IMR-90 (cell line): Measurements from ENCODE around the gene RNPEPL1. TPM values are rescaled to one million over a fixed set of nuclear protein-coding genes. Genes with fewer than 3 reads are reported as not detected.

ENCODE experiments used
- ATAC-seq: fragments of 200-7000 bp; cut with Tn5 transposase; 2 replicates; pipeline ENCODE4 v1.9.1; 2020; ENCODE audit warnings: low read depth, mild to moderate bottlenecking, moderate library complexity
- BruUV-seq: library from RNA; stranded (reverse); fragments of 400-500 nt; replicated peaks from 2 replicates; lab custom pipeline; 2021; lab: Mats Ljungman, UMichigan
- CTCF ChIA-PET: fragments of 300-600 bp; formaldehyde crosslinking; extraction: SDS; loops from one replicate; lab custom pipeline; 2021; ENCODE audit warnings: antibody characterized with exemption; lab: Yijun Ruan, JAX
- POLR2A ChIA-PET: fragments of 300-600 bp; sonication (Branson Sonifier 250); formaldehyde crosslinking; loops from one replicate; lab custom pipeline; 2022; ENCODE audit warnings: antibody characterized with exemption; ENCODE audit not compliant: unreplicated experiment; lab: Charles Lee
- DNase-seq: peaks from one replicate; pipeline ENCODE4 v3.0.0; 2013
- H2AFZ ChIP-seq: replicated peaks from 2 replicates; pipeline ENCODE3; 2013; ENCODE audit warnings: low read length, mild to moderate bottlenecking; ENCODE audit not compliant: poor library complexity
- H2AK5ac ChIP-seq: 2 replicates; pipeline ENCODE4 v1.6.1; 2013; ENCODE audit warnings: low read depth, low read length, inconsistent platforms
- H2AK9ac ChIP-seq: replicated peaks from 2 replicates; pipeline ENCODE3; 2013; ENCODE audit warnings: mild to moderate bottlenecking, low read depth, low read length, moderate library complexity; ENCODE audit not compliant: poor library complexity
- H2BK120ac ChIP-seq: 2 replicates; pipeline ENCODE4 v1.6.1; 2013; ENCODE audit warnings: low read depth, low read length, inconsistent platforms
- H2BK15ac ChIP-seq: 3 replicates; pipeline ENCODE4 v1.6.1; 2013; ENCODE audit warnings: low read depth, low read length, inconsistent platforms
- H2BK20ac ChIP-seq: 2 replicates; pipeline ENCODE4 v1.6.1; 2013; ENCODE audit warnings: low read depth, mild to moderate bottlenecking, inconsistent platforms, low read length, moderate library complexity
- H2BK5ac ChIP-seq: 2 replicates; pipeline ENCODE4 v1.6.1; 2013; ENCODE audit warnings: mild to moderate bottlenecking, low read depth, low read length, inconsistent platforms; ENCODE audit not compliant: poor library complexity, severe bottlenecking
- H3K14ac ChIP-seq: replicated peaks from 2 replicates; pipeline ENCODE4 v1.6.1; 2013; ENCODE audit warnings: low read depth, low read length, inconsistent platforms
- H3K18ac ChIP-seq: 2 replicates; pipeline ENCODE4 v1.6.1; 2013; ENCODE audit warnings: low read depth, low read length, control low read depth
- H3K23ac ChIP-seq: 2 replicates; pipeline ENCODE4 v1.6.1; 2013; ENCODE audit warnings: low read depth, low read length, inconsistent platforms
- H3K27ac ChIP-seq: 2 replicates; pipeline ENCODE4 v1.5.1; 2013; ENCODE audit warnings: mild to moderate bottlenecking, control low read depth, low read length; ENCODE audit not compliant: insufficient read depth
- H3K27me3 ChIP-seq: 2 replicates; pipeline ENCODE4 v1.6.1; 2013; ENCODE audit warnings: low read length; ENCODE audit not compliant: control insufficient read depth, insufficient read depth
- H3K36me3 ChIP-seq: 2 replicates; pipeline ENCODE4 v1.6.1; 2013; ENCODE audit warnings: low read length, mixed read lengths; ENCODE audit not compliant: control insufficient read depth, insufficient read depth
- H3K4ac ChIP-seq: 2 replicates; pipeline ENCODE4 v1.6.1; 2013; ENCODE audit warnings: low read depth, low read length, inconsistent platforms
- H3K4me1 ChIP-seq: 2 replicates; pipeline ENCODE4 v1.6.1; 2013; ENCODE audit warnings: low read length, mixed read lengths; ENCODE audit not compliant: control insufficient read depth, insufficient read depth
- H3K4me2 ChIP-seq: 2 replicates; pipeline ENCODE4 v1.6.1; 2013; ENCODE audit warnings: low read depth, mild to moderate bottlenecking, control low read depth, low read length, moderate library complexity
- H3K4me3 ChIP-seq: 2 replicates; pipeline ENCODE4 v1.5.1; 2013; ENCODE audit warnings: low read depth, mild to moderate bottlenecking, control low read depth, low read length, moderate library complexity; ENCODE audit not compliant: insufficient read depth
- H3K56ac ChIP-seq: 2 replicates; pipeline ENCODE4 v1.6.1; 2013; ENCODE audit warnings: low read length, inconsistent platforms; ENCODE audit not compliant: insufficient read depth; ENCODE audit errors: extremely low read depth
- H3K79me1 ChIP-seq, 2 experiments: 2 replicates each; pipeline ENCODE4 v1.6.1; 2013; ENCODE audit warnings: low read length in 2 of 2, inconsistent platforms in 1 of 2, low read depth in 1 of 2
- H3K9ac ChIP-seq: 2 replicates; pipeline ENCODE4 v1.6.1; 2013; ENCODE audit warnings: low read depth, low read length, control low read depth
- H3K9me1 ChIP-seq: 2 replicates; pipeline ENCODE4 v1.6.1; 2013; ENCODE audit warnings: low read length, inconsistent platforms; ENCODE audit not compliant: insufficient read depth
- H3K9me3 ChIP-seq: 2 replicates; pipeline ENCODE4 v1.6.1; 2013; ENCODE audit warnings: low read length; ENCODE audit not compliant: control insufficient read depth, insufficient read depth
- H4K20me1 ChIP-seq: 2 replicates; pipeline ENCODE4 v1.6.1; 2013; ENCODE audit warnings: low read length, inconsistent platforms; ENCODE audit not compliant: insufficient read depth
- H4K5ac ChIP-seq: 2 replicates; pipeline ENCODE4 v1.6.1; 2013; ENCODE audit warnings: mild to moderate bottlenecking, low read depth, low read length, control low read depth
- H4K8ac ChIP-seq, 2 experiments: 2 replicates each; pipeline ENCODE4 v1.6.1; 2013; ENCODE audit warnings: low read depth in 2 of 2, low read length in 2 of 2, control low read depth in 1 of 2, inconsistent platforms in 1 of 2
- H4K91ac ChIP-seq: 2 replicates; pipeline ENCODE4 v1.6.1; 2013; ENCODE audit warnings: low read depth, low read length, inconsistent platforms; ENCODE audit not compliant: insufficient read depth
- BHLHE40 ChIP-seq: fragments of 150-350 bp; IDR thresholded peaks from 2 replicates; pipeline ENCODE4 v1.6.1; 2016; ENCODE audit warnings: mild to moderate bottlenecking, low read depth, low read length
- CEBPB ChIP-seq: IDR thresholded peaks from 2 replicates; pipeline ENCODE4 v1.6.1; 2012; ENCODE audit warnings: low read depth, low read length, improper control_type of control experiment
- CHD1 ChIP-seq: IDR thresholded peaks from 2 replicates; pipeline ENCODE4 v1.6.1; 2012; ENCODE audit warnings: low read depth, low read length, improper control_type of control experiment
- FOS ChIP-seq: fragments of 150-350 bp; IDR thresholded peaks from 2 replicates; pipeline ENCODE4 v1.6.1; 2016; ENCODE audit warnings: low read depth, low read length
- MAZ ChIP-seq: IDR thresholded peaks from 2 replicates; pipeline ENCODE4 v1.6.1; 2012; ENCODE audit warnings: low read depth, mild to moderate bottlenecking, low read length, improper control_type of control experiment, moderate library complexity, borderline replicate concordance
- MXI1 ChIP-seq: IDR thresholded peaks from 2 replicates; pipeline ENCODE4 v1.6.1; 2012; ENCODE audit warnings: low read depth, mild to moderate bottlenecking, low read length, moderate library complexity, borderline replicate concordance
- NFE2L2 ChIP-seq: fragments of 150-350 bp; IDR thresholded peaks from 2 replicates; pipeline ENCODE4 v1.6.1; 2016; ENCODE audit warnings: low read depth, mild to moderate bottlenecking, low read length
- RAD21 ChIP-seq: IDR thresholded peaks from 2 replicates; pipeline ENCODE4 v1.6.1; 2012; ENCODE audit warnings: low read length, improper control_type of control experiment
- RCOR1 ChIP-seq: IDR thresholded peaks from 2 replicates; pipeline ENCODE4 v1.6.1; 2012; ENCODE audit warnings: mild to moderate bottlenecking, low read length, improper control_type of control experiment; ENCODE audit not compliant: insufficient replicate concordance
- RFX5 ChIP-seq: IDR thresholded peaks from 2 replicates; pipeline ENCODE4 v1.8.0; 2012; ENCODE audit warnings: low read depth, mild to moderate bottlenecking, low read length, moderate library complexity
- WGBS, 2 experiments: methylation state at CpG; one replicate each; pipeline versions ENCODE4 v1.1.5 to v1.1.7; 2013; ENCODE audit warnings: missing lambda C conversion rate in 2 of 2; ENCODE audit not compliant: insufficient read length in 1 of 2; ENCODE audit errors: extremely low coverage in 2 of 2; 5-methylcytosine and 5-hydroxymethylcytosine counted together
- dilution Hi-C: fragments of 300-500 bp; cut with HindIII; formaldehyde crosslinking; loops from one replicate; pipeline ENCODE4 v1.14.3; 2018; ENCODE audit warnings: low sequenced_read_pairs; ENCODE audit not compliant: unreplicated experiment
- in situ Hi-C: fragments of 300-500 bp; cut with MboI; formaldehyde crosslinking; loops from 3 replicates; pipeline ENCODE4 v1.14.3; 2019; ENCODE audit warnings: low sequenced_read_pairs, inconsistent platforms, mixed read lengths
- intact Hi-C: fragments of 100-400 bp; cut with micrococcal nuclease; formaldehyde crosslinking; loops from 2 replicates; pipeline ENCODE4 v1.10.0; 2022
- polyA plus RNA-seq, 3 experiments: library from polyadenylated mRNA; depleted of rRNA; stranded (reverse); fragments of >200 nt; gene quantifications; 2 replicates each; pipeline ENCODE4 v1.2.3, GENCODE V29; 2012; ENCODE audit warnings: low replicate concordance in 1 of 3
- total RNA-seq: library from RNA; depleted of rRNA; stranded (reverse); fragments of >200 nt; gene quantifications from 2 replicates; pipeline ENCODE4 v1.2.3, GENCODE V29; 2012
- TF ChIP-seq, protein P1 (sequence below): fragments of 150-350 bp; IDR thresholded peaks from 2 replicates; pipeline ENCODE4 v1.6.1; 2017; ENCODE audit warnings: mild to moderate bottlenecking, antibody characterized with exemption, low read length, low read depth
- TF ChIP-seq, protein P2 (sequence below): fragments of 150-350 bp; IDR thresholded peaks from 2 replicates; pipeline ENCODE4 v1.6.1; 2016; ENCODE audit warnings: low read depth, mild to moderate bottlenecking, low read length, moderate library complexity, borderline replicate concordance
- TF ChIP-seq, protein P3 (sequence below): conservative IDR thresholded peaks from 2 replicates; pipeline ENCODE4 v1.5.1; 2012; ENCODE audit warnings: mild to moderate bottlenecking, low read depth, low read length, improper control_type of control experiment

Gene RNPEPL1
- total and polyA plus RNA-seq, 2 of the 4 experiments (the other 2 are of a cell fraction): 3.8 to 18.7 TPM

DNA sequence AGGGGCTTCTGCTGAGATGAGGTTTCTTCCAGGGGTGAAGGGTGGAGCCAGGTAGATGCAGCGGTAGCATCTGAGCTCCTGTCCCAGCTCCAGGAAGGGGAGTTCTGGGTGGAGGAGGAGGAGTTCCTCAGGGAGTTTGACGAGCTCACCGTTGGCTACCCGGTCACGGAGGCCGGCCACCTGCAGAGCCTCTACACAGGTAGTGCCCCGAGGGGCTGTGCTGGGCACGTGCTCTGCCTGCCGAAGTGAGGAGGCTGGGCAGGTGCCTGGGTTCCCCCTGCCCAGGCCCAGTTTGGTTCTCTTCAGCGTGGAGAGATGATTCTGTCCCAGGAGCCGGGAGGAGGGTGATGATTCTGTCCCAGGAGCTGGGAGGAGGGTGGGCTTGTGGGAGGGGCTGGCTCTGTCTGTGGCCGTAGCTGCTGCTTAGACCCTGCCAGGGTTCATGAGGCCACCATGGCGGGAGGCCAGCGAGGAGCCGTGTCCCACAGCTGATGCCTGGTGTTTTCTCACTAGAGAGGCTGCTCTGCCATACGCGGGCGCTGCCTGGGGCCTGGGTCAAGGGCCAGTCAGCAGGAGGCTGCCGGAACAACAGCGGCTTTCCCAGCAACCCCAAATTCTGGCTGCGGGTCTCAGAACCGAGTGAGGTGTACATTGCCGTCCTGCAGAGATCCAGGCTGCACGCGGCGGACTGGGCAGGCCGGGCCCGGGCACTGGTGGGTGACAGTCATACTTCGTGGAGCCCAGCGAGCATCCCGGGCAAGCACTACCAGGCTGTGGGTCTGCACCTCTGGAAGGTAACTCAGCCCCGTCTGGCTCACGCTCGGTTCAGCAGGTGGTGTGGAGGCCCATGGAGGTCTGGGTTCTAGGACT lies 26.5 kb downstream of the RNPEPL1 start:
- no TSS peak for BruUV-seq
- no peaks in the 10 kb centered on the region for H3K9me3 ChIP-seq
- H3K4ac ChIP-seq: no peak overlapping the region
- no peaks in the 10 kb centered on the region for H3K9me1 ChIP-seq
- peaks cover 36% of the 10 kb centered on the region for H3K36me3 ChIP-seq
- no peak for ATAC-seq
- no peak overlapping the region for H4K91ac ChIP-seq
- TF ChIP-seq FOS: no peak
- no peak for TF ChIP-seq CEBPB
- TF ChIP-seq, protein P1, sequence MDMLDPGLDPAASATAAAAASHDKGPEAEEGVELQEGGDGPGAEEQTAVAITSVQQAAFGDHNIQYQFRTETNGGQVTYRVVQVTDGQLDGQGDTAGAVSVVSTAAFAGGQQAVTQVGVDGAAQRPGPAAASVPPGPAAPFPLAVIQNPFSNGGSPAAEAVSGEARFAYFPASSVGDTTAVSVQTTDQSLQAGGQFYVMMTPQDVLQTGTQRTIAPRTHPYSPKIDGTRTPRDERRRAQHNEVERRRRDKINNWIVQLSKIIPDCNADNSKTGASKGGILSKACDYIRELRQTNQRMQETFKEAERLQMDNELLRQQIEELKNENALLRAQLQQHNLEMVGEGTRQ: no peak
- no peak for TF ChIP-seq MXI1
- TF ChIP-seq MAZ: no peak
- no peak for TF ChIP-seq RFX5
- TF ChIP-seq RCOR1: no peak
- no peak for TF ChIP-seq CHD1
- TF ChIP-seq, protein P2, sequence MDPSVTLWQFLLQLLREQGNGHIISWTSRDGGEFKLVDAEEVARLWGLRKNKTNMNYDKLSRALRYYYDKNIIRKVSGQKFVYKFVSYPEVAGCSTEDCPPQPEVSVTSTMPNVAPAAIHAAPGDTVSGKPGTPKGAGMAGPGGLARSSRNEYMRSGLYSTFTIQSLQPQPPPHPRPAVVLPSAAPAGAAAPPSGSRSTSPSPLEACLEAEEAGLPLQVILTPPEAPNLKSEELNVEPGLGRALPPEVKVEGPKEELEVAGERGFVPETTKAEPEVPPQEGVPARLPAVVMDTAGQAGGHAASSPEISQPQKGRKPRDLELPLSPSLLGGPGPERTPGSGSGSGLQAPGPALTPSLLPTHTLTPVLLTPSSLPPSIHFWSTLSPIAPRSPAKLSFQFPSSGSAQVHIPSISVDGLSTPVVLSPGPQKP: no peak
- no peak for TF ChIP-seq RAD21
- TF ChIP-seq NFE2L2: no peak
- no peak for TF ChIP-seq BHLHE40
- TF ChIP-seq, protein P3, sequence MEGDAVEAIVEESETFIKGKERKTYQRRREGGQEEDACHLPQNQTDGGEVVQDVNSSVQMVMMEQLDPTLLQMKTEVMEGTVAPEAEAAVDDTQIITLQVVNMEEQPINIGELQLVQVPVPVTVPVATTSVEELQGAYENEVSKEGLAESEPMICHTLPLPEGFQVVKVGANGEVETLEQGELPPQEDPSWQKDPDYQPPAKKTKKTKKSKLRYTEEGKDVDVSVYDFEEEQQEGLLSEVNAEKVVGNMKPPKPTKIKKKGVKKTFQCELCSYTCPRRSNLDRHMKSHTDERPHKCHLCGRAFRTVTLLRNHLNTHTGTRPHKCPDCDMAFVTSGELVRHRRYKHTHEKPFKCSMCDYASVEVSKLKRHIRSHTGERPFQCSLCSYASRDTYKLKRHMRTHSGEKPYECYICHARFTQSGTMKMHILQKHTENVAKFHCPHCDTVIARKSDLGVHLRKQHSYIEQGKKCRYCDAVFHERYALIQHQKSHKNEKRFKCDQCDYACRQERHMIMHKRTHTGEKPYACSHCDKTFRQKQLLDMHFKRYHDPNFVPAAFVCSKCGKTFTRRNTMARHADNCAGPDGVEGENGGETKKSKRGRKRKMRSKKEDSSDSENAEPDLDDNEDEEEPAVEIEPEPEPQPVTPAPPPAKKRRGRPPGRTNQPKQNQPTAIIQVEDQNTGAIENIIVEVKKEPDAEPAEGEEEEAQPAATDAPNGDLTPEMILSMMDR: no peak
- no peak overlapping the region for H2BK15ac ChIP-seq
- DNase-seq: no peak
- H2BK5ac ChIP-seq: no peak overlapping the region
- H3K18ac ChIP-seq: no peak overlapping the region
- H2BK20ac ChIP-seq: no peak overlapping the region
- H3K23ac ChIP-seq: no peak overlapping the region
- no peaks in the 10 kb centered on the region for H3K27me3 ChIP-seq
- no peak overlapping the region for H3K9ac ChIP-seq
- H4K8ac ChIP-seq: no peak overlapping the region
- dilution Hi-C loops (no loop called here), in situ Hi-C loops (no loop called here), intact Hi-C loops (no loop called here)
- no peaks in the 10 kb centered on the region for H3K4me1 ChIP-seq
- POLR2A ChIA-PET: interaction anchor here (0.9 kb wide), 1 partner anchor 8 kb away, joined by 4 read pairs; the partner anchor contains the start of gene CAPN10
- no peak overlapping the region for H3K56ac ChIP-seq
- 90% methylated on average over 14 of the region's 34 CpGs; no CpG with 5 or more reads in 1 of the 2 experiments for WGBS, 2 experiments
- peaks cover 0 to 25% of the 10 kb centered on the region in 2 experiments; a peak in 3 of 4 replicates for H3K79me1 ChIP-seq
- no peak overlapping the region for H4K5ac ChIP-seq
- no peak overlapping the region for H2BK120ac ChIP-seq
- H3K4me2 ChIP-seq: no peak overlapping the region
- H3K4me3 ChIP-seq: no peak overlapping the region
- no peak overlapping the region for H3K14ac ChIP-seq
- H3K27ac ChIP-seq: no peak overlapping the region
- CTCF ChIA-PET: no interaction called here
- no peak overlapping the region for H2AFZ ChIP-seq
- H2AK5ac ChIP-seq: no peak overlapping the region
- H2AK9ac ChIP-seq: peak overlapping the region; percentile 37
- H4K20me1 ChIP-seq: no peaks in the 10 kb centered on the region; the same call in none of the 2 replicates
